ENCODE measurements around the gene MYMK. TPM values are rescaled to one million over a fixed set of nuclear protein-coding genes. Genes with fewer than 3 reads are reported as not detected.

The MYMK gene
- total RNA-seq, 1 donor from 2014 or later = 8.9 TPM

Other genes starting within 250 kb of the MYMK start
- gene ABO, start 249.8 kb downstream of the MYMK start, total RNA-seq = under 0.01 TPM
- gene SURF6, start 188.8 kb downstream of the MYMK start, total RNA-seq = 7.8 TPM
- 13.0 TPM for gene MED22, start 176.8 kb downstream of the MYMK start, total RNA-seq
- 2,342 TPM for gene RPL7A, start 176.7 kb downstream of the MYMK start, total RNA-seq
- gene SURF1, start 168.5 kb downstream of the MYMK start, total RNA-seq = 24.5 TPM
- gene SURF2, start 168.4 kb downstream of the MYMK start, total RNA-seq = 12.5 TPM
- 166 TPM for gene SURF4, start 148.9 kb downstream of the MYMK start, total RNA-seq
- gene STKLD1, start 148.6 kb downstream of the MYMK start, total RNA-seq = 1.0 TPM
- gene REXO4, start 106.9 kb downstream of the MYMK start, total RNA-seq = 14.6 TPM
- gene ADAMTS13, start 102.6 kb downstream of the MYMK start, total RNA-seq = 1.6 TPM
- gene CACFD1, start 65.0 kb downstream of the MYMK start, total RNA-seq = 4.7 TPM
- gene SLC2A6, start 45.9 kb downstream of the MYMK start, total RNA-seq = 0.52 TPM
- 4.7 TPM for gene ADAMTSL2, start 9.7 kb upstream of the MYMK start, total RNA-seq
- not detected for gene FAM163B, start 84.4 kb upstream of the MYMK start, total RNA-seq
- not detected for gene DBH, start 111.4 kb upstream of the MYMK start, total RNA-seq
- 5.7 TPM for gene SARDH, start 213.4 kb upstream of the MYMK start, total RNA-seq